GM18907 (cell line): ENCODE measurements around the gene SIK1.
A peak's percentile ranks its signal among the peaks of the same experiment; 100 is the strongest.
"Not testable (repeated sequence)": the region's sequence is repeated elsewhere in the genome, so short reads cannot be mapped to it uniquely, and the experiment has no call there.

Experiments
- ATAC-seq: cut with Tn5 transposase; IDR thresholded peaks from one replicate; pipeline ENCODE4 v1.9.1; 2021; ENCODE audit warnings: mild to moderate bottlenecking, moderate library complexity; ENCODE audit not compliant: unreplicated experiment

The SIK1 gene

GRCh38 chr21:43440835-43441727 is 14.2 kb upstream of the SIK1 start:
- not testable (repeated sequence) for ATAC-seq

GRCh38 chr21:43439316-43440075 is 12.6 kb upstream of the SIK1 start:
- ATAC-seq = not testable (repeated sequence)

- ATAC-seq = not testable (repeated sequence)
Observed at GRCh38 chr21:43436272-43436671, 9.3 kb upstream of the SIK1 start.

- not testable (repeated sequence) for ATAC-seq
Observed at GRCh38 chr21:43433340-43434136, 6.6 kb upstream of the SIK1 start.

GRCh38 chr21:43430830-43431416 is 4.0 kb upstream of the SIK1 start:
- ATAC-seq = not testable (repeated sequence)

GRCh38 chr21:43428964-43429363 is 2.0 kb upstream of the SIK1 start:
- not testable (repeated sequence) for ATAC-seq

- peak; percentile 83 for ATAC-seq
Observed at GRCh38 chr21:43427242-43427559, 270 bp upstream of the SIK1 start.

GRCh38 chr21:43426004-43426403 is 927 bp downstream of the SIK1 start:
- ATAC-seq = not testable (repeated sequence)

- ATAC-seq = not testable (repeated sequence)
Observed at GRCh38 chr21:43419475-43419874, 7.5 kb downstream of the SIK1 start.

GRCh38 chr21:43414576-43414975 is 12.4 kb downstream of the SIK1 start:
- ATAC-seq = not testable (repeated sequence)

- ATAC-seq = not testable (repeated sequence)
Observed at GRCh38 chr21:43412020-43412788, 14.7 kb downstream of the SIK1 start.

GRCh38 chr21:43410456-43411068 is 16.4 kb downstream of the SIK1 start:
- not testable (repeated sequence) for ATAC-seq

- ATAC-seq = not testable (repeated sequence)
Observed at GRCh38 chr21:43407139-43407538, 19.8 kb downstream of the SIK1 start.

GRCh38 chr21:43404450-43404849 is 22.5 kb downstream of the SIK1 start:
- not testable (repeated sequence) for ATAC-seq

GRCh38 chr21:43403651-43404430 is 23.1 kb downstream of the SIK1 start:
- ATAC-seq = not testable (repeated sequence)

GRCh38 chr21:43401125-43401524 is 25.8 kb downstream of the SIK1 start:
- ATAC-seq = not testable (repeated sequence)

- peak; percentile 61 for ATAC-seq
Observed at GRCh38 chr21:43399595-43400015, 27.3 kb downstream of the SIK1 start.

- ATAC-seq = peak; percentile 46
Observed at GRCh38 chr21:43399136-43399535, 27.8 kb downstream of the SIK1 start.

- peak; percentile 44 for ATAC-seq
Observed at GRCh38 chr21:43398533-43398932, 28.4 kb downstream of the SIK1 start.
